Fibroblast of the aortic adventitia (primary cell): ENCODE data around the gene MYL6B. TPM values are rescaled to one million over a fixed set of nuclear protein-coding genes. Genes with fewer than 3 reads are reported as not detected.

Experiments
- DNase-seq: peaks from one replicate; pipeline ENCODE4 v3.0.0-alpha.2; 2010; ENCODE audit warnings: low read depth
- H3K4me3 ChIP-seq: 2 replicates; pipeline ENCODE4 v1.5.1; 2011; ENCODE audit warnings: low read depth, mild to moderate bottlenecking, control low read depth, low read length, moderate library complexity
- total RNA-seq: library from RNA; depleted of rRNA; stranded (reverse); fragments of >200 nt; gene quantifications from 2 replicates; pipeline ENCODE4 v1.2.3, GENCODE V29; 2012; ENCODE audit warnings: low replicate concordance
- TF ChIP-seq, protein P1 (sequence below): IDR thresholded peaks from 2 replicates; pipeline ENCODE4 v1.5.1; 2011; ENCODE audit warnings: mild to moderate bottlenecking, low read length, control low read depth, inconsistent platforms; ENCODE audit not compliant: insufficient read depth

Gene MYL6B
- total RNA-seq, 1 donor: 74.2 TPM

- TF ChIP-seq, protein P1, sequence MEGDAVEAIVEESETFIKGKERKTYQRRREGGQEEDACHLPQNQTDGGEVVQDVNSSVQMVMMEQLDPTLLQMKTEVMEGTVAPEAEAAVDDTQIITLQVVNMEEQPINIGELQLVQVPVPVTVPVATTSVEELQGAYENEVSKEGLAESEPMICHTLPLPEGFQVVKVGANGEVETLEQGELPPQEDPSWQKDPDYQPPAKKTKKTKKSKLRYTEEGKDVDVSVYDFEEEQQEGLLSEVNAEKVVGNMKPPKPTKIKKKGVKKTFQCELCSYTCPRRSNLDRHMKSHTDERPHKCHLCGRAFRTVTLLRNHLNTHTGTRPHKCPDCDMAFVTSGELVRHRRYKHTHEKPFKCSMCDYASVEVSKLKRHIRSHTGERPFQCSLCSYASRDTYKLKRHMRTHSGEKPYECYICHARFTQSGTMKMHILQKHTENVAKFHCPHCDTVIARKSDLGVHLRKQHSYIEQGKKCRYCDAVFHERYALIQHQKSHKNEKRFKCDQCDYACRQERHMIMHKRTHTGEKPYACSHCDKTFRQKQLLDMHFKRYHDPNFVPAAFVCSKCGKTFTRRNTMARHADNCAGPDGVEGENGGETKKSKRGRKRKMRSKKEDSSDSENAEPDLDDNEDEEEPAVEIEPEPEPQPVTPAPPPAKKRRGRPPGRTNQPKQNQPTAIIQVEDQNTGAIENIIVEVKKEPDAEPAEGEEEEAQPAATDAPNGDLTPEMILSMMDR: no peak
- peak; percentile 99 for DNase-seq
- peak within 1 kb of the TSS; percentile 98 for H3K4me3 ChIP-seq
Observed at GRCh38 chr12:56158029-56158925, 5.9 kb downstream of the MYL6B start, which contains the start of gene MYL6. MYL6 (plus strand) TSS chr12:56158359; CDS start chr12:56158402, 43 bp downstream.

DNA sequence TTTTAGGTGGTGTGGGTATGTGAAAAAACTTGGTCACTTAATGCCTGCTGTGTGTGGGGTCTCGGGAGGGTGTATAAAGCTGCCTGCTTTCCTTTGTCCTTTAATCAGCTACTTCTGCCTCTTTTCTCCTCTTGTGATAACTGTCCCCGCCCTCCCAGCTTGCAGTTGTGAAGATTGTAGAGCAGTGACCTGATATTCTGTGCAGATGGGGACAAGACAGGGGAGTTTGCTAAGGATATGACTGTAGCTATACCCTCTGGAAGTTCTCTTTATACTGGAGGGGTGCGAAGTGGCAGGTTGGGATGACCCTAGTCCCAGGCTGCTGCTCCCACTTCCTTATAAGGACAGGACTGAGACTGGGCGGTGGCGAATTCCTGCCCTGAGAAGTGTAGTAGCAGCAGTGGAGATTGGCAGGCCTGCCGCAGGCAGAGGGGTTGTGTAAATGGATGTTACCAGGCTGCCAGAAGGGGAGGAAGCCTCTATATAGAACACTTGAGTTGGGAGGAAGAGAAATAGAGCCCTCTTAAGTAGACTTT is 6.6 kb downstream of the MYL6B start:
- DNase-seq: peak; percentile 79
- TF ChIP-seq, protein P1: no peak
- peak overlapping the region; percentile 98 for H3K4me3 ChIP-seq

DNA sequence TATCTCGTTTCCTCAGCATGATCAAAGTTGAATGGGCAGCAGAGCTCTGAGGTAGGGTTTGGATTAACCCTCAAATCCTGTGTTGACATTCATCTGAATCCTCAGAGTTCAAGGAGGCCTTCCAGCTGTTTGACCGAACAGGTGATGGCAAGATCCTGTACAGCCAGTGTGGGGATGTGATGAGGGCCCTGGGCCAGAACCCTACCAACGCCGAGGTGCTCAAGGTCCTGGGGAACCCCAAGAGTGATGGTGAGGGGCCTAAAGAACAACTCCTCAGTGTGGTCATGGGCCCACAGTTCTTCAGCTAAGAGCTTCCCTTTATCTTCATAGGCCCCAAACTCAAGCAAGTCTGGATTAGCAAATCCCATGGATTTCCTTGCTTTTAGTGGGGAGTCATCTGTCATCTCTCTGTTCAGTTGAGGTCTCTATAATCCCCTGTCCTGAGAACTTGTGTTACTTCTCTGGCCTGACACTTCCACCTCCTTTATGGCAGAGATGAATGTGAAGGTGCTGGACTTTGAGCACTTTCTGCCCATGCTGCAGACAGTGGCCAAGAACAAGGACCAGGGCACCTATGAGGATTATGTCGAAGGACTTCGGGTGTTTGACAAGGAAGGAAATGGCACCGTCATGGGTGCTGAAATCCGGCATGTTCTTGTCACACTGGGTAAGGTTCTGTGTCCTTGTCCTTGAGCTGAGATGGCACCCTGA is 7.2 kb downstream of the MYL6B start:
- H3K4me3 ChIP-seq: peak overlapping the region; percentile 98
- TF ChIP-seq, protein P1: no peak
- no peak for DNase-seq

DNA sequence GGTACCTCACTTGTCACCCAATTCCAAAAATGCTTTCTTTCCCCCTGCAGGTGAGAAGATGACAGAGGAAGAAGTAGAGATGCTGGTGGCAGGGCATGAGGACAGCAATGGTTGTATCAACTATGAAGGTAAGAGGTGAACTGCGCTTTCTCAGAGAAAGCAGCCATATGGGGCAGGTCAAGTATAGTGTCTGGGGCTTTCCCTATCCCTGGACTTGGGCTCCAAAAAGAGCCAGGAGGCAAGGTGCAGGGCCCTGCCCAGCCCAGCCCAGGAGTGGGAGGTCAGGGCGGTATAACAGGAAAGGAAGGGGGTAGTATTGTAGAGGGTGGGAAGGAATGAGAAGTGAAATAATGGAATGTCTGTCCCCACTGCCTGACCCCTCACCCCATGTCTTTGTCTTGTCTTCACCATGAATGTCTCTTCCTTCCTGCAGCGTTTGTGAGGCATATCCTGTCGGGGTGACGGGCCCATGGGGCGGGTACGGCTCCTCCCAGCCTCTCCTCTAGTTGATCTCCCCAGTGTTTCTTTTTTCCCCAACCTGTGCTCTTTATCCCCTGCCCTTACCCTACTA is 7.9 kb downstream of the MYL6B start:
- TF ChIP-seq, protein P1: no peak
- H3K4me3 ChIP-seq: peak overlapping the region; percentile 98
- no peak for DNase-seq

DNA sequence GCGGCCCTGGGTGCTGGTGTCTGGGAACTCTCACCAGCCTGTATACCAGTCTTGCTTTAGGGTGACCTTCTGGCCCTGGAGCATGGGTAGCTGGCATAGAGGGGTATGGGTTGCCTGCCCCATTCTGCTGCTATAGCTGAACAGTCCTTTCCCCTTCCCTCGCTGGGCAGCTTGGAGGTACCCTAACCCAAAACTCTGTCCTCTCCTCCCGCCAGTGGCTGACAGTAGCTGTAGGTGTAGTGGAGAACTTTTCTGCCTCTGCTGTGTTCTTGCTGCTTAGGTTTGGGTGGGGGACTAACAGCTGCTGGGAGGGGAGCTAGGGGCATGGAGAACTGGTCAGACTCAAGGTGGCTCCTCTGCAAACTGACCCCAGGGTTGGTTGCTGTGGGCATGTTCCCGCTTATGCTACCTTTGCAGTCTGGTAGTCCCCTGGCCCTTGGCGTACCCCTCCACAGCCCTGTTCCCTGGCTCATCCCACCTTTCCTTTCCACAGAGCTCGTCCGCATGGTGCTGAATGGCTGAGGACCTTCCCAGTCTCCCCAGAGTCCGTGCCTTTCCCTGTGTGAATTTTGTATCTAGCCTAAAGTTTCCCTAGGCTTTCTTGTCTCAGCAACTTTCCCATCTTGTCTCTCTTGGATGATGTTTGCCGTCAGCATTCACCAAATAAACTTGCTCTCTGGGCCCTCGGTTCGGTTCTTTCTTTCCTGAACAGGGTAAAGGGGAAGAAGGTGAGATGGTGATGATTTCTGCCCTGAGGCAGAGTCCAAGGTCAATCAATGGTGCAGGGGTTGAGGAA is 8.7 kb downstream of the MYL6B start:
- peak overlapping the region; percentile 98 for H3K4me3 ChIP-seq
- DNase-seq: no peak
- TF ChIP-seq, protein P1: no peak
